Activated CD8-positive, alpha-beta memory T cell treated with anti-CD3 and anti-CD28 coated beads, Interleukin-2, amount 50 U/mL, for 48 hours (primary cell): ENCODE results near the gene CCDC137.
A peak's percentile ranks its signal among the peaks of the same experiment; 100 is the strongest.

Source experiments
- DNase-seq: peaks from one replicate; pipeline ENCODE4 v3.0.0-alpha.2; 2020

CCDC137 gene

DNA sequence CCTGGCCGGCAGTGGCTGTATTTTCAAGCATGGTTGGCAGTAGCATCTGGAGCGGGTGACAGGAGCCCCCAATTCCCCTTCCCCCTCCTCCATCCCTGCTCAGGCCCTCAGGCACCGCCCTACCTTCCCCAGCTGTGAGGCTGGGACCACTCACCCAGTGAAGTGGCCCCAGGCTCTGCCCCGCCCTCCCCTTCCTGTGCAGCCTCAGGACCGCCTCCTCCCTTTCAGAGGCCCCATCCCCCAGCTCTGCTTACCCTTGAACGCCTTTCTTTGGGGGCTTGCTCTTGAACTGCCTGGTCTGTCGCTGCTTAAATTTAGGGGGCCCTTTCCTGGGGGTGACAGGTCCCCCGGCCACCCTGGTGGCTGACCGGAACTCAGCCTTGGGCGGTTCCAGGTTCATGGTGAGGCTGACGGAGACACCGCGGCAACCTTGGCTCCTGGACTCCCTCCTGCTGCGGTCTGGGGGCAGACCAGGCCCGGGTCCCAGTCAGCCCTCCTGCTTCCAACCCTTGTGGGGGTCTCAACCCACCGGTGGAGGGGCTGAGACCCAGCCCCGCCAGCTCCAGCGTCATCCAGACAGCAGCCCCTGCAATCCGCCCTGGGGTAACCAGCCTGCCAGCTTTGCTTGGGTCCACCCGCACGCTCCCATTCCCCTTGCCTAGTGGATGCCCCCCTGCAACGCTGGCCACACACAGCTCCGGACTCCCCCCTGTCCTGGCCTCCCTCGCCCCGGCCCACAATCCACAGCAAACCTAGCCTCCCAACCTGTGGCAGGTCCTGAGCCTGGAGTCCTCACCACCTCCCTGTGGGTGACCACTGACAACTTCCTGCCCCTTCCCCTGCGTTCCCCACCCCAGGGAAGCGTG lies 13.4 kb upstream of the CCDC137 start:
- no peak for DNase-seq

DNA sequence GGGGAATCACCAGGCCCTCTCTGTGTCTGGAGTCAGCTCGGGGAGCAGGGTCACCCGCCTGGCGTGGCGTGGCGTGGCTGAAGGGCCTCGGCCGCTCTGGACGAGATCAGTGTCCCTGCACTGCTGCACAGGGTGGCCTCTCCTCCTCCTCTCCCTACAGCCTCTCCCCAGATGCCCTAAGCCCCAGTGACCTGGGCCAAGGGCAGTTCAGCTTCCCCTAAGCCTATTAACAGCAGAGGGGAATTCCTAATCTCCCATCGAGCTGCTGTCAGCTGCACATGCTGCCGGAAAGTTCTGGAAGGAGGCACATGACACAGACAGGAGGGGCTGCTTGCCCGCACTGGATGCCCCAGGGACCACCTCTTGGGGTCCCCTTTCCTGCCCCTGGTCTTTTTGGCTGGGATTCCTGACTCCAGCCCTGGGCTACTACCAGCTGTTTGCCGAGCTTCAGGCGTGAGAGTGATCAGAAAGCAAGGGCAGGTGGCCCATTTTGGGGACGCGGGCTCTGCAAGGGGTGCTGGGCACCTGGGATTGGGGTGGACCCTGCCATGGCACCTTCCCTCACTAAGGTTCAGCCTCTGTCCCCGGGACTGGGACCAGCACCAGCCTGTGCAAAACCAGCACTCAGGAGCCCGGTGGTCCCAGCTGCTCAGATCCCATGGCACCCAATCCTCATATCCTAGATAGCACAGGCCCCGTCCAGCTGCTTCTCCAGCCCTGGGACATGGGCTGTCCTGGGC lies 11.0 kb upstream of the CCDC137 start:
- DNase-seq, result no peak

DNA sequence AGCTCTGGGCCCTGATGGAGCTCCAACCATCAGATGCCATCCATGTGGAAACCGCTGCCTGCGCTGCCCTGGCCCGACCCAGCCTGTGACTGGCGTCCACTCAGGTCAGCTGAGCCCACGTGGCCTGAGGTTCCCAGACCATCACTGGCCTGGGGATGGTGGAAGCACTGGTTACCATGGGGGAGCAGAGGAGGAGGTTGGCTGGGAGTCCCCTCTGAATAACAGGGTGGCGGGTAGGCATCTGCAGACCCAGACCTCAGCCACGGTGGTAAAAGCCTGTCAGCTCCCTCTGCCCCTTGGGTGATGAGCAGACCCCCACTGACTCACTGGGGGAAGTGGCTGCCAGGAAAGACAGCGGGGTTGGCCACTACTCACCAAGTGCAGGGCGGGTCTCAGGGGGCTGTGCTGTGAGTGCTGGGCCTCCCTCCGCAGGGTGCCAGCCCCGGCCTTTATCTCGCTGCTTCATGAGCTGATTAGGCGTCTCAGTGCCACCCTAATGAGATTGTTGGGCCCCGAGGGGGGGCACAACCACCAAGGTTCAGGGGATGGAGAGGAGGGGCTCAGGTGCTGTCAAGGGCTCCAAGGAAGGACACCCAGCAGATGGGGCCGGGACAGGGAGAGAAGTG lies 10.3 kb upstream of the CCDC137 start, which contains the start of gene PDE6G:
Gene PDE6G, minus strand, starts transcription at position 425 of the 626 bp plus-strand sequence. CDS start 3,237 bp downstream, outside the sequence.
- no peak for DNase-seq

DNA sequence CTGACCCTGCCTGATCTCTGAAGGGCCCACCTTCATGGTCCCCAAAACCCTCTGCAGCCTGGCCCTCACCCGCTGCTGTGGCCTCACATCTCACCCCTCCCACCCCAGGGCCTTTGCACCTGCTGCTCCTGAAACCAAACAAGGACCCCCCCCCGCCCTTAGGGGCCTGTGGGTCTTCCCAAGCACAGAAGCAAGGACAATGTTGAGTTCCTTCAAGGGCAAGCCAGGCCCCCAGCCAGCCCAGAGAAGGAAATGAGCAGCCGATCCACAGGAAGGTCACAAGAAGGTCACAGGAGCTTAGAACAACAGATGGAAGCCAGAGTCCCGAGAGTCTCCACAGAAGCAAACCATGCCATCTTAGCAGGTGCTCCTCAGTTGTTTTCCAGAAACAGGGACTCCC lies 9.7 kb upstream of the CCDC137 start:
- no peak for DNase-seq

DNA sequence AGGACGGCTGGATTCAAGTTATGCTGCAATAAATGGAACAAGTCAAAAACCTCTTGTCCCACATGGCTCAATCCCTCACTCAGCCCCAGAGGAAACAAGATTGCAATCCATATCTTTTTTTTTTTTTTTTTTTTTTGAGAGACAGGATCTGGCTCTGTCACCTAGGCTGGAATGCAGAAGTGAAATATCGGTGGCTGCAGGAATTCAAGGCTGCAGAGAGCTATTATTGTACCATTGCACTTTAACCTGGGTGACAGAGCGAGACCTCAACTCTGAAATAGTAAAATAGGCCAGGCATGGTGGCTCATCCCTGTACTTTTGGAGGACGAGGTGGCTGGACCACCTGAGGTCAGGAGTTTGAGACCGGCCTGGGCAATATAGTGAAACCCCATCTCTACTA lies 7.5 kb upstream of the CCDC137 start:
- no peak for DNase-seq

DNA sequence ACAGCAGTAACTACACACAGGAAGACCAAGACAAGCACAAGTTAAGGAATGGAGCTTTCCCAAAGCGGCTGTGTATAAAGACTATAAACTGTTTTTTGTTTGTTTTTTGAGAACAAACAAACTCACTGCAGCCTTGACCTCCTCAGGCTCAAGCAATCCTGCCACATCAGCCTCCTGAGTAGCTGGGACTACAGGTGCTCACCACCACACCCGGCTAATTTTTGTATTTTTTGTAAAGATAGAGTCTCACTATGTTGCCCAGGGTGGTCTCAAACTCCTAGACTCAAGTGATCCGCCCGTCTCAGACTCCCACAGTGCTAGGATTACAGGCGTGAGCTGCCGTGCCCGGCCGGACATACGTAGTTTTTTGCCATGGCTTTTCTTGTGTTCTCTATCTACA lies 6.1 kb upstream of the CCDC137 start:
- DNase-seq, result no peak

DNA sequence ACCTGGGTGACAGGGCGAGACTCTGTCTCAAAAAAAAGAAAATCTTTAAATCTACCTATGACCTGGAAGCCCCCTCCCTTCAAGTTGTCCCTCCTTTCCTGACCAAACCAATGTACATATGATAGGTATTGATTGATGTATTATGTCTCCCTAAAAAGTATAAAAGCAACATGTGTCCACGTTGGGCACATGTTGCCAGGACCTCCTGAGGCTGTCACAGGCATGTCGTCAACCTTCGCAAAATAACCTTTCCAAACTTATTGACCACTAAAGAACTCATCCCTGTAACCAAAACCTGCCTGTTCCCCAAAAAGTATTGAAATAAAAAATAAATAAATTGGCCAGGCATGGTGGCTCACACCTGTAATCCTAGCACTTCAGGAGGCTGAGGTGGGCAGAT lies 4.5 kb upstream of the CCDC137 start:
- no peak for DNase-seq

DNA sequence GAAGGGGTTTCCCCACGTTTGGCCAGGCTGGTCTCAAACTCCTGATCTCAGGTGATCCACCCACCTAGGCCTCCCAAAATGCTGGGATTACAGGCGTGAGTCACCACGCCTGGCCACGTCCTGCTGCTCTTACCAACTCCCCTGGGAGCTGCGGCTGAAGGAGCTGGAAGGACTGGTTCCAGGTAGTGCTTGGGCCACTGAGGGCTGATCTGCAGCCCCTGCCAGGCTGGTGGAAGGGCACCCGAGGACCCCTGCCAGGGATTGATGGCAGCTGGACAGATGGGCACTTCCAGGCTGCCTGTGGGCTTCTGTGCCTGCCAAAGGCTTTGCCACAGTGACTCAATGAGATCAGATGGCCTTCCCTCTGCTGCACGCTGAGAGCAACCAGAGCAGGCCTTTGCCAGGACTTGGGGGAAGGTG lies 2.5 kb upstream of the CCDC137 start:
- DNase-seq, result no peak

DNA sequence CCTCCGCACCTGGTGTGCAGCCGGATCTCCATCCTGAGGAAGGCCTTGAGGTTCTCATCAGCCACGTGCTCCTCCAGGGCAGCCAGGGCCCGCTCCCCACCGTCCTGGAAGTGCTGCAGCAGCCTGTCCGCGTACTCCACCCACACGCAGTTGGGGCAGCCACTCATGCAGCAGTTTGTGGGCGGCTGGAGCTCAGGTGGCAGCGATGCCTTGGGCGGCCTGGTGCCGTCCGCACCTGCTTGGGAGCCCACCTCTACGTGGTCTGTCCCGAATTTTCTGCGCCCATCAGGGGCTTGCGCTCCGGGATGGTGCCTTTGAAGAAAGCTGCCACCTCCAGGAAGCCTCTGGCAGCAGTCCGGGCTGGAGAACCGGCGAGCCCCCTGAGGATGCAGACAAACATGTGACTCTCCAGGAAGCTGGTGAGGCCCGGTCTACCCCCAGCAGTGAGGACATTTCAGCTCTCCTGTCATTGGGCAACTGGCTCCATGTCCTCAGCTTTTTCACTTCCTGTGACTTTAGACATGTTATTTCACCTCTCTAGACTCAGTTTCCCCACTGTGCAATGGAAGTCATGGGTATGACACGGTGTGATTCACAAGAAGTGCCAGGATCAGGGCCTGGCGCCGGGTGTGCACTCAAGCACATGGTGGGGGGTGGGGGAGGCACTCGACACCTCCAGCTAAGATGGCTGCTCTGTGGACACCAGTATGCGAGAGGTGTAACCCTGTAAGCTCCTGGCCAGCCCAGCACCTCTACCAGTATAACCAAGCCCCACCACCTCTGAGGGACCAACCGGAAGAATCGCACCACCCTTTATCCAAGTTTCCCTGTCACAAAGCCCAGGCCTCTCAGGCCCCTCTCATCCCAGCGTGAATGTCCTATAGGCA lies 1.1 kb upstream of the CCDC137 start:
- DNase-seq, result peak; percentile 82

DNA sequence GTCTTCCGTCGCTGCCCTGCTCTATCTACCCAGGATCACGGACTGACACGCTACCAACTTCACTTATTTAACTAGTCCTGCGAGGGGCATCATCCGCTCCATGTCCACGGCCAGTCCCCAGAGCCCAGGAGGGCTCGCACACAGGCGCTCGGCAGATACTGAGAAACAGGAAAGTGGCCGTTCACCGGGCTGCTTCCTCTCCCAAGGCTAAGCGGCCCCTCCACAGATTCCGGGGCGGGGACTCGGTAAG lies 520 bp upstream of the CCDC137 start:
- DNase-seq, result no peak

DNA sequence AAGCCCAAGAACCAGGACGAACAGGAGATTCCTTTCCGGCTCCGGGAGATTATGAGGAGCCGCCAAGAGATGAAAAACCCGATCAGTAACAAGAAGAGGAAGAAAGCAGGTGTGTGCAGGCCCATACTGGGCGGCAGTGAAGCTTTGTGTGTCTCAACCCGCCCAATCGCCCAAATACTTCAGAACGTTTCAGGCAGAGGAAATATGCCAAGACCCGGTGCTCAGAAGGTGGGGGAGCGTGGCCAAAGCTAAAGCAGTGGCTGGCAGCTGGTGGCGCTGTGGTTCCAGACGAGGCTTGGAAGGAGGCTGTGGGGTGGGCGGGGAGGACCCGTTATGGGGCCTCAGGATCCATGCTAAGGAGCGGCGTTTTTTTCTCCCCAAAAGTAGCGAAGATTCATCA lies 1.2 kb downstream of the CCDC137 start:
- no peak for DNase-seq

DNA sequence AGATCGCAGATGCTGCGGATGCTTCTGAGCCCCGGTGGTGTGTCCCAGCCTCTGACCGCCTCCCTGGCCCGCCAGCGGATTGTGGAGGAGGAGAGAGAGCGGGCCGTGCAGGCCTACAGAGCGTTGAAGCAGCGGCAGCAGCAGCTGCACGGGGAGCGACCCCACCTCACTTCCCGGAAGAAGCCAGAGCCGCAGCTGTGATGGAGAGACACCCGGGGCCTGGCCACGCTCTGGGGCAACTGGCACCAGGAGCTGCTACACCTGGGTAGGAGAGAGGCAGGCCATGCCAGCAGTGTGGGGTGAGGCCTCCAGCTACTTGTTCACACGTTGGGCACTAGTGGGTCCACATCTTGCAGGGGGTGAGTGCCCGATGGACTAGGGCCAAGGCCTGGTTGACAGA lies 6.0 kb downstream of the CCDC137 start:
- no peak for DNase-seq

DNA sequence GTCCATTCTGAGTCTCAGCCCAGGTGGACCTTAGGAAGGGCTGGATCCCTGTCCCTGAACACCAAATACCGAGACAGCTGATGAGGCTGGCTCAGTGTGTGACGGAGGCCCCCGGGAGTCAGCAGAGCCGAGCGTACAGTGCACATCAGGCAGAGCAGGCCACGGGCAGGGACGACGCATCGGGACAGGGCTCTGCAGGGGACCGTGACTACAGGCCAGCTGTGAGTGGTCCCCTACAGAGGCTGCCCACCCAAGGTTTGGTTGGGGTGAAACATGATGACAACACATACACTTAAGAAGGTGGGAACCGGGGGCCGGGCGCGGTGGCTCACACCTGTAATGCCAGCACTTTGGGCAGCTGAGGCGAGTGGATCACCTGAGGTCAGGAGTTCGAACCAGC lies 6.4 kb downstream of the CCDC137 start:
- DNase-seq, result no peak

DNA sequence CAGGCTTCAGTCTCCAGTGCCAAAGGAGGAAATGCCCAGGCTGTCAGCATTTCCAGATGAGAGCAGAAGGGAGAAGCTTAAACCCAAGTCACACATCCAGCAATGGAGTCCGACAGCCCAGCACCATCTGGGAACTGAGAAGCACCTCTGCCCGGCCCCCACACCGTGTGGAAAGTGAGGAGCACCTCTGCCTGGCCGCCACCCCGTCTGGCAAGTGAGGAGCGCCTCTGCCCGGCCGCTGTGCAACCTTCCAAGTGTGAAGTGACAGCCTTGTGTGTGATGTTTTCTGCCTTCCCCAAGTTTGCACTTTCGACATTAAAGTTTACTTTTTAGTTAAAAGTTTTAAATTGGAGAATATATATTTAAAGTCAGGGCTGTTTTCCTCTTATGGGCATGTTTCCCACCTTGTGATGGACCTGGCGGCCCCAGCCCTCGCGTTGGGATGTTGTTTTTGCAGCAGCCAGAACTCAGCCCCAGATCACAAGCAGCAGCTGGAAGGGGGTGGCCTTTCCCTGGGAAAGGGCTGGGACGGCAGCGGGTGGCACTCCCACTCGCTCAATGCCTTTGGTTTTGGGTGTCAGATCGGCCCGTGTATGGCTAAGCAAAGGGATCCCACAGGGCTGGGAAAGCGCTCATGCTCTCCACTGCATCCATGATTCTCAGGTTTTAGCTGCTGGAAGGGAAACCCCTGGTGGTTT lies 7.2 kb downstream of the CCDC137 start:
- DNase-seq, result no peak

DNA sequence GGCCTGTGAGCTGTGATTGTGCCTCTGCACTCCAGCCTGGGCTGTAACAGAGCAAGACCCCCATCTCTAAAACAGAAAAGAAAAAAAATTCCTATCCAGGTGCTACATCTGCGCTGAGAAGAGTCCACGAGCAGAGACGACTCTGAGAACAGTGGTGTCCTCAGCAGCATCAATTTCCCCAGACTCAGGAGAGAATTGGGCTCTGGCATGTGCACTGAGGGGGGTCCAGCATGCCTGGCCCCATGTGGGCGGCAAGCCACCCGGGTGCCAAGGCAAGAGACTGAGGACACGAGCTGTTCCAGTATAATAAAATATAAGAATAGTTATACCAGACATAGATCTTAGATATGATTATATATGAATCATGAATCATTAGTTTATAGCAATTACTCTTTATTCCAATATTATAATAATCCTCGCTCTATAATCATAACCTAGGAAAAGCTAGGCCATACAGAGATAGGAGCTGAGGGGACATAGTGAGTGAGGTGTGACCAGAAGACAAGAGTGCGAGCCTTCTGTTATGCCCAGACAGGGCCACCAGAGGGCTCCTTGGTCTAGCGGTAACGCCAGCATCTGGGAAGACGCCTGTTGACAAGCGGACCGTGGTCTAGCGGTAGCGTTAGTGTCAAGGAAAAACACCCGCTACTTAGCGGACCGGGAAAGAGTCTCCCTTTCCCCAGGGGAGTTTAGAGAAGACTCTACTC lies 9.1 kb downstream of the CCDC137 start:
- DNase-seq, result peak; percentile 70

DNA sequence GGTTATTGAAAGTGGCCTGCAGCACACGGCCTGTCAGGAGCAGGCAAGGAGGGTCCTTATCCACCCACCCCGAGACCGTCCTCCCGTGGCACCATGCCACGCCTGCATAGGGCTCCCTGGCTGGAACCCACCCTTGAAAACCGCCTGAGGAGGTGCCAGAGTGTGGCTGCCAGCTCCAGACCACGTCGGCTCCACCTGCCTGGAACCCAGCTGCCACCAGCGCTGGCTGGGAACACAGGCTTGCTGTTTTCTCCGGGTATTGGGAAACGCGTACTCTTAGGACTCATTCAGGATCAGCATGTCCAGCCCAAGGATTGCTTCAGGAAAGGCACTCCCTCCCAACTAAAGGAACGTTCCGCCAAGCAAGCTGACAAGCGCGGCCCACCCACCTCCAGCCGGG lies 10.4 kb downstream of the CCDC137 start:
- no peak for DNase-seq

DNA sequence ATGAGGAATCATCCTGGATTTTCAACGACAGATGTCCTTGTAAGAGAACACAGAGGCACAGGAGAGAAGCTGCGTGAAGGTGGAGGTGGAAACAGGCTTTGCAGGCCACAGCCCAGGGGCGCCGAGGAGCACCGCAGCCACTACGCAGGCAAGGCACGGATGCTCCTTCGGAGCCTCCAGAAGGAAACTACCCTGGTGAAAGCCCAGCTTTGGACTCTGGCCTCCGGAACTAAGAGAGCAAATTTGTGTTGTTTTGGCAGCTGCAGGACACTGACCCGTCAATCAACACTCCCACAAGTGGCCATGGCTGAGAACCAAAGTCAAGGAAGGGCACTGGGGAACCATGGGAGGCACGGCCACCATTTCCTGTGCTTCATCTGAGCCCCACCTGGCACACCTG lies 13.6 kb downstream of the CCDC137 start:
- no peak for DNase-seq

DNA sequence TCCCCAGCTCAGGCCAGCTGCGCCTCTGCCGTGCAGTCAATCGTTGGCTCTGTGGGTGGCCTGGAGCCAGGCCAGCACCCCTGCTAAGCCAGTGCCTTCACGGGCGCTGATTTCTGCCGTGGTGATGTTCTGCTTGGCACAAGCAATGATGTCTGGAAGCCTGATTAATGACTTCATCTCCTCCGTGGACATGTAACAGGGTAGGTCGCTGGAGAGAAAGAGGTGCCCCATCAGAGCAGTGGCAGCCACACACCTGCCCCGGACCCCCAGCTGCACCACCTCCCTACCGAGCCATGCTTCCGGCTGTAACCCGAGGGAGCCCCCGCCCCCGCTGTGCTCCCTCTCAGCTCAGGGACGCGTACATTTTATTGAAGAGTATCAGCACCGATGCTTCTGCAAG lies 15.1 kb downstream of the CCDC137 start:
- DNase-seq, result no peak

DNA sequence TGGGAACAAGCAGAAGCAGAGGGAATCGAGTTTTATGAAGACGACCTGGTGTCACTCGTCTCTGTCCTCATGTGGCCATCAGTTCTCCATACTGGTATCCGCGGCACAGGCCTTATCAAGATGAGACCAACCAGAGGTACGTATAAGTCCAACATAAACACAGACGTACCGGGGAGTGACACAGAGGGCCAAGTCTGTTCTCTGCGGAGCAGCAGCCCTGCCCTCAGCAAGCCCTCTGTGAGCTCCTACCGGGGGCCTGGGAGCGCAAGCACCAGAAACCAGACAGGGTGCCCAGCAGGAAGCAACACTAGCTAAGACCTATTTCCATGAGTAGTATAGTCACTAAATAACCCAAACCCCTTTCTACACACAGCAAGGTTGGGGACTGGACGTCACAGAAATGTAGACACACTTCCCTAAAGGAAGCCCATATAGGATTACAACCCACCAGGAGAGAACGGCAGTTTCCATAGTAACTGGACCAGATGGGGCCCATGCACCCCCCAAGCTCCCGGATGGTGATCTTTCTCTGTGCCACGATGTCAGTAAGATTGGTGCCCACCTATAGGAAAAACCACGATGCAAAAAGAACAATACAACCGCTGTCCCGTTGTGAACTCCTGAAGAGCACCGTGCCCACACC lies 16.1 kb downstream of the CCDC137 start:
- DNase-seq, result no peak

DNA sequence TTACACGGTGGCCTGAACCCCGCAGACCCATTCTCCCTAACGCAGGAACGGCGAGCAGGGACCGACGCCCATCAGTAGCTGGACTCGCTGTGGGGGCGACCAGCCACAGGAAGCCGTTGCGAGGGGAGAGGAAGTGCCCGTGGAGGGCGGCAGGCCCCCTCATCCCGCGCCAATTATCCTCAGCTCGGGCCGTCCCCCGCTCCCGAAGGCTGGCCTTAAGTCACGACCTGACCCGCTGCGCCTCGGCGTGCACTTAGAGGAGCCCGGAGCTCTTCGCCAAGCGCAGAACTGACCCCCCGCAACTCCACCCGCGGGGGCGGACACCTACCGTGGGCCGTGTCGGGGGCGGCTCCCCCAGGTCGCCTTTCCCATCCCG lies 16.7 kb downstream of the CCDC137 start:
- DNase-seq, result no peak
